Common myeloid progenitor, CD34-positive (primary cell): ENCODE measurements around the gene WDSUB1.

Experiments
- CTCF ChIA-PET: fragments of 350-600 bp; sonication (Branson Sonifier 250); formaldehyde crosslinking; loops from one replicate; lab custom pipeline; 2021; ENCODE audit warnings: antibody characterized with exemption; lab: Charles Lee
- POLR2A ChIA-PET: fragments of 350-600 bp; sonication (Branson Sonifier 250); formaldehyde crosslinking; loops from one replicate; lab custom pipeline; 2021; ENCODE audit warnings: antibody characterized with exemption; lab: Charles Lee
- DNase-seq, 3 donors: peaks; one replicate each; pipeline versions ENCODE4 v3.0.0 to v3.0.0-alpha.2; 2013
- H3K27ac ChIP-seq, 2 experiments: 1 replicate in 1 of 2; 2 replicates in 1 of 2; pipeline ENCODE4 v1.7.0; 2013; ENCODE audit warnings: inconsistent platforms in 2 of 2, low read length in 2 of 2, mild to moderate bottlenecking in 2 of 2, low read depth in 1 of 2, moderate library complexity in 1 of 2; ENCODE audit not compliant: severe bottlenecking in 2 of 2, insufficient read depth in 1 of 2, poor library complexity in 1 of 2
- H3K27me3 ChIP-seq, 5 experiments: replicated peaks in 2 of 5; 1 replicate in 3 of 5; 2 replicates in 2 of 5; pipeline versions ENCODE4 v1.6.1 to v1.7.0; 2013; ENCODE audit warnings: low read length in 4 of 5, mild to moderate bottlenecking in 2 of 5, moderate library complexity in 2 of 5, inconsistent platforms in 1 of 5; ENCODE audit not compliant: insufficient read depth in 5 of 5, control insufficient read depth in 4 of 5
- H3K36me3 ChIP-seq, 4 experiments: 1 replicate in 2 of 4; 2 replicates in 2 of 4; pipeline versions ENCODE4 v1.6.1 to v1.7.0; 2013; ENCODE audit warnings: low read length in 3 of 4, control low read depth in 1 of 4, mild to moderate bottlenecking in 1 of 4; ENCODE audit not compliant: control insufficient read depth in 4 of 4, insufficient read depth in 4 of 4
- H3K4me1 ChIP-seq, 4 experiments: 1 replicate in 3 of 4; 2 replicates in 1 of 4; pipeline versions ENCODE4 v1.6.1 to v1.7.1; 2013; ENCODE audit warnings: low read length in 3 of 4, mild to moderate bottlenecking in 3 of 4, control low read depth in 1 of 4, inconsistent platforms in 1 of 4, moderate library complexity in 1 of 4; ENCODE audit not compliant: control insufficient read depth in 4 of 4, insufficient read depth in 4 of 4; ENCODE audit errors: control extremely low read depth in 1 of 4
- H3K4me3 ChIP-seq, 7 experiments: 1 replicate in 4 of 7; 2 replicates in 3 of 7; pipeline versions ENCODE4 v1.5.1 to v1.7.0; 2013; ENCODE audit warnings: mild to moderate bottlenecking in 7 of 7, low read length in 6 of 7, moderate library complexity in 6 of 7, inconsistent platforms in 2 of 7, low read depth in 2 of 7, control low read depth in 1 of 7; ENCODE audit not compliant: insufficient read depth in 4 of 7, control insufficient read depth in 1 of 7; ENCODE audit errors: extremely low read depth in 1 of 7
- H3K9me3 ChIP-seq, 5 experiments: 1 replicate in 4 of 5; 2 replicates in 1 of 5; pipeline versions ENCODE4 v1.6.1 to v1.7.1; 2013; ENCODE audit warnings: low read length in 4 of 5, mild to moderate bottlenecking in 2 of 5, inconsistent platforms in 1 of 5, low read depth in 1 of 5, moderate library complexity in 1 of 5; ENCODE audit not compliant: control insufficient read depth in 4 of 5, insufficient read depth in 2 of 5; ENCODE audit errors: control extremely low read depth in 1 of 5
- WGBS: methylation state at CpG from one replicate; pipeline ENCODE4 v1.1.5; 2013; ENCODE audit not compliant: insufficient coverage; 5-methylcytosine and 5-hydroxymethylcytosine counted together

WDSUB1 gene

DNA sequence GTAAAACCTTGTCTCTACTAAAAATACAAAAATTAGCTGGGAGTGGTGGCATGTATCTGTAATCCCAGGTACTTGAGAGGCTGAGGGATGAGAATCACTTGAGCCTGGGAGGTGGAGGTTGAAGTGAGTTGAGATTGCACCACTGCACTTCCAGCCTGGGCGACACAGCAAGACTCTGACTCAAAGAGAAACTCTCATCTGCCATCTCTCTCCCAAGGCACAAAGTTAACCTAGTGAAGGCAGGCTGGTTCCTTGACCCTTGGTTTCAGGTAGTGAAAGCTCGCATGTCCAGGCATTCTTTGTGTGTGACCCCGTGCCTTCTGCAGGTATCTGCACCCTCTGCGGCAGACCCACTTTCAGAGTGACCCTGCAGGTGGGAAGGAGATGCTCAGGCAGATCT, 100.0 kb downstream of the WDSUB1 start:
- 100% methylated on average over 4 of the region's 4 CpGs for WGBS
- H3K9me3 ChIP-seq = no peaks in the 10 kb centered on the region
- H3K36me3 ChIP-seq = peaks cover 0 to 24% (median 5%) of the 10 kb centered on the region in 4 experiments
- H3K27me3 ChIP-seq = no peaks in the 10 kb centered on the region
- POLR2A ChIA-PET = no interaction called here
- no peak for DNase-seq
- H3K4me1 ChIP-seq = no peaks in the 10 kb centered on the region
- H3K4me3 ChIP-seq = no peak overlapping the region
- CTCF ChIA-PET = interaction anchor here (1.2 to 4.2 kb wide), 7 partner anchors 9 to 286 kb away, joined by 3 to 20 read pairs (median 6); no protein-coding TSS in a partner anchor
- no peak overlapping the region for H3K27ac ChIP-seq
